Suprapubic skin (tissue), 4 donors: ENCODE results near the gene FAM72D. TPM values are rescaled to one million over a fixed set of nuclear protein-coding genes. Genes with fewer than 3 reads are reported as not detected.
"Not testable (repeated sequence)": the region's sequence is repeated elsewhere in the genome, so short reads cannot be mapped to it uniquely, and the experiment has no call there.

ENCODE experiments used
- DNase-seq, 2 donors: peaks; one replicate each; pipeline ENCODE4 v3.0.0-alpha.2; 2019; ENCODE audit warnings: low spot score in 2 of 2
- H3K27ac ChIP-seq: fragments of 200-600 bp; sonication (generic); one replicate; pipeline ENCODE4 v1.5.1; 2019
- H3K27me3 ChIP-seq: fragments of 200-600 bp; sonication (generic); one replicate; pipeline ENCODE4 v1.5.1; 2019
- H3K36me3 ChIP-seq: fragments of 200-600 bp; sonication (generic); one replicate; pipeline ENCODE4 v1.5.1; 2019
- H3K4me1 ChIP-seq: fragments of 200-600 bp; sonication (generic); one replicate; pipeline ENCODE4 v1.5.1; 2019
- H3K4me3 ChIP-seq: fragments of 200-600 bp; sonication (generic); one replicate; pipeline ENCODE4 v1.5.1; 2019; ENCODE audit warnings: mild to moderate bottlenecking
- H3K9me3 ChIP-seq: fragments of 200-600 bp; sonication (generic); one replicate; pipeline ENCODE4 v1.5.1; 2019
- WGBS: methylation state at CpG from one replicate; pipeline ENCODE4 v1.1.5; 2018; 5-methylcytosine and 5-hydroxymethylcytosine counted together
- total RNA-seq, 4 donors: library from RNA; depleted of rRNA; stranded (reverse); fragments of >200 nt; gene quantifications; one replicate each; pipeline ENCODE4 v1.1.0, GENCODE V29; 2016

The FAM72D gene
- total RNA-seq, 4 donors from 2014 or later: 0.47 to 1.3 (median 0.58) TPM

- not testable (repeated sequence) for H3K4me3 ChIP-seq, H3K4me1 ChIP-seq, H3K27ac ChIP-seq, H3K36me3 ChIP-seq, H3K27me3 ChIP-seq, H3K9me3 ChIP-seq, DNase-seq
- no CpG with 5 or more reads among the region's 3 CpGs for WGBS
These were observed 18.9 kb upstream of the FAM72D start for GRCh38 chr1:145076877-145077276.

GRCh38 chr1:145077872-145078786 lies 17.6 kb upstream of the FAM72D start:
- H3K27me3 ChIP-seq, DNase-seq, H3K9me3 ChIP-seq, H3K36me3 ChIP-seq, H3K4me3 ChIP-seq, H3K4me1 ChIP-seq, H3K27ac ChIP-seq: not testable (repeated sequence)
- no CpG with 5 or more reads among the region's 11 CpGs for WGBS

- WGBS: no CpG with 5 or more reads among the region's 5 CpGs
- DNase-seq, H3K36me3 ChIP-seq, H3K27me3 ChIP-seq, H3K4me3 ChIP-seq, H3K4me1 ChIP-seq, H3K9me3 ChIP-seq, H3K27ac ChIP-seq: not testable (repeated sequence)
These were observed 16.9 kb upstream of the FAM72D start for GRCh38 chr1:145078787-145079370.

- WGBS: 62% methylated on average over 2 of the region's 2 CpGs
- H3K36me3 ChIP-seq: not testable (repeated sequence)
These were observed 16.0 kb upstream of the FAM72D start for GRCh38 chr1:145079737-145080136.

GRCh38 chr1:145080193-145080592 lies 15.6 kb upstream of the FAM72D start:
- H3K4me3 ChIP-seq, H3K9me3 ChIP-seq, H3K27me3 ChIP-seq, H3K36me3 ChIP-seq, DNase-seq, H3K27ac ChIP-seq, H3K4me1 ChIP-seq: not testable (repeated sequence)
- WGBS: 85% methylated on average over 2 of the region's 3 CpGs

More at GRCh38 chr1:145079737-145080136, 16.0 kb upstream of the FAM72D start:
- H3K27ac ChIP-seq, H3K4me3 ChIP-seq, H3K4me1 ChIP-seq, H3K27me3 ChIP-seq, H3K9me3 ChIP-seq, DNase-seq: not testable (repeated sequence)

- whole genome bisulfite sequencing: 90% methylated on average over 4 of the region's 7 CpGs
- H3K4me1 ChIP-seq, H3K27ac ChIP-seq, H3K4me3 ChIP-seq, H3K36me3 ChIP-seq, H3K9me3 ChIP-seq, DNase-seq, H3K27me3 ChIP-seq: not testable (repeated sequence)
These were observed 13.1 kb upstream of the FAM72D start for GRCh38 chr1:145082483-145083255.

- not testable (repeated sequence) for H3K9me3 ChIP-seq, H3K4me3 ChIP-seq, H3K27me3 ChIP-seq, H3K27ac ChIP-seq, H3K36me3 ChIP-seq, H3K4me1 ChIP-seq
- DNase-seq: peak; percentile 87 to 90
- 2% methylated on average over 10 of the region's 47 CpGs for whole genome bisulfite sequencing
These were observed 2.1 kb upstream of the FAM72D start for GRCh38 chr1:145093517-145094149.

- H3K36me3 ChIP-seq, H3K9me3 ChIP-seq, H3K27me3 ChIP-seq, H3K4me1 ChIP-seq, H3K27ac ChIP-seq: not testable (repeated sequence)
- H3K4me3 ChIP-seq: peak overlapping the region; percentile 38
- WGBS: no CpG with 5 or more reads among the region's 46 CpGs
- peak in 1 of 2 donors; percentile 59 for DNase-seq
These were observed 1.0 kb upstream of the FAM72D start for GRCh38 chr1:145094655-145095211.

- not testable (repeated sequence) for H3K9me3 ChIP-seq, H3K27ac ChIP-seq, H3K4me3 ChIP-seq, H3K27me3 ChIP-seq, DNase-seq, H3K36me3 ChIP-seq, H3K4me1 ChIP-seq
- 100% methylated on average over 1 of the region's 1 CpG for WGBS
These were observed 6.0 kb downstream of the FAM72D start for GRCh38 chr1:145101725-145102124.

GRCh38 chr1:145103294-145103693 lies 7.5 kb downstream of the FAM72D start:
- not testable (repeated sequence) for H3K9me3 ChIP-seq, H3K36me3 ChIP-seq, H3K4me3 ChIP-seq, H3K27ac ChIP-seq, H3K27me3 ChIP-seq, DNase-seq, H3K4me1 ChIP-seq
- no CpG with 5 or more reads among the region's 2 CpGs for WGBS

- H3K4me3 ChIP-seq, H3K4me1 ChIP-seq, H3K9me3 ChIP-seq, H3K27me3 ChIP-seq, DNase-seq, H3K27ac ChIP-seq, H3K36me3 ChIP-seq: not testable (repeated sequence)
- no CpG with 5 or more reads among the region's 3 CpGs for WGBS
These were observed 15.9 kb downstream of the FAM72D start for GRCh38 chr1:145111674-145112073.

- H3K4me3 ChIP-seq, DNase-seq, H3K9me3 ChIP-seq, H3K36me3 ChIP-seq, H3K27ac ChIP-seq, H3K27me3 ChIP-seq, H3K4me1 ChIP-seq: not testable (repeated sequence)
- WGBS: no CpG with 5 or more reads among the region's 3 CpGs
These were observed 16.9 kb downstream of the FAM72D start for GRCh38 chr1:145112703-145113102.

GRCh38 chr1:145114560-145115057 lies 18.8 kb downstream of the FAM72D start:
- H3K36me3 ChIP-seq, H3K9me3 ChIP-seq, H3K27me3 ChIP-seq, H3K4me3 ChIP-seq, DNase-seq, H3K27ac ChIP-seq, H3K4me1 ChIP-seq: not testable (repeated sequence)
- WGBS: no CpG with 5 or more reads among the region's 1 CpG
